ENCODE data around the gene PRKCSH. TPM values are rescaled to one million over a fixed set of nuclear protein-coding genes. Genes with fewer than 3 reads are reported as not detected.
A peak's percentile ranks its signal among the peaks of the same experiment; 100 is the strongest.
"Not testable (repeated sequence)": the region's sequence is repeated elsewhere in the genome, so short reads cannot be mapped to it uniquely, and the experiment has no call there.

The PRKCSH gene
- total RNA-seq, 2 donors from 2014 or later = 308 to 434 TPM

DNA sequence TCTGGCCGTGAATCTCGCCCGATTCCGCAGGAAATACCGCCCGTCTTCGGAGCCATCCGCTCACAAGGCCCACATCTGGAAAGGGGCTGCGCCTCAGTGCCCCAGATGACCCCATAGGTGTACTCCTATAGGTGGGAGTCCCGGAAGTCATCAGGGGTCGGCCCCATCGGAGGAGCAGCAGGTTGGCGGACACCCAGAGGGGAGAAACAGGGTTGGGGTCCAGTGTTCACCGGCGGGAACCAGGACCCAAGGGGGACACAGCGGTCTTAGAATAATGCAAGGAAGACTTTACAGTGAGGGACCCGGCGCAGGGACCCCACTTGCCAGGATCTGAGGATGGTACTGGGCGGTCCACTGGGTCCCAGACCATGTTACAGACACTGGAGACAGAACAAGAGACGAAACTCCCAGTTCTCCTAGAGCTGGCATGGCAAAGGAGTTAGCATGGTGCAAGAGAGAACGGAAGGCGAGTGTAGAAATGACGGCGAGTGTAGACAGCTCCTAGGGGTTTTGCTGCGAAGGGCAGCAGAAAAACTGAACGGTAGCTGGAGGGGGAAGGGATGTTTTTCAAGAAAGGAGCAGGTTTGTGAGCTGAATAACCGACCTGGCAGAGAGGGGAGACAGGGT lies 12.2 kb upstream of the PRKCSH start:
- H3K4me3 ChIP-seq = no peak overlapping the region
- peaks cover 4% of the 10 kb centered on the region for H3K4me1 ChIP-seq
- TF ChIP-seq, protein P1, sequence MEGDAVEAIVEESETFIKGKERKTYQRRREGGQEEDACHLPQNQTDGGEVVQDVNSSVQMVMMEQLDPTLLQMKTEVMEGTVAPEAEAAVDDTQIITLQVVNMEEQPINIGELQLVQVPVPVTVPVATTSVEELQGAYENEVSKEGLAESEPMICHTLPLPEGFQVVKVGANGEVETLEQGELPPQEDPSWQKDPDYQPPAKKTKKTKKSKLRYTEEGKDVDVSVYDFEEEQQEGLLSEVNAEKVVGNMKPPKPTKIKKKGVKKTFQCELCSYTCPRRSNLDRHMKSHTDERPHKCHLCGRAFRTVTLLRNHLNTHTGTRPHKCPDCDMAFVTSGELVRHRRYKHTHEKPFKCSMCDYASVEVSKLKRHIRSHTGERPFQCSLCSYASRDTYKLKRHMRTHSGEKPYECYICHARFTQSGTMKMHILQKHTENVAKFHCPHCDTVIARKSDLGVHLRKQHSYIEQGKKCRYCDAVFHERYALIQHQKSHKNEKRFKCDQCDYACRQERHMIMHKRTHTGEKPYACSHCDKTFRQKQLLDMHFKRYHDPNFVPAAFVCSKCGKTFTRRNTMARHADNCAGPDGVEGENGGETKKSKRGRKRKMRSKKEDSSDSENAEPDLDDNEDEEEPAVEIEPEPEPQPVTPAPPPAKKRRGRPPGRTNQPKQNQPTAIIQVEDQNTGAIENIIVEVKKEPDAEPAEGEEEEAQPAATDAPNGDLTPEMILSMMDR (IDR thresholded peaks at IDR 0.05) = no peak
- H3K9ac ChIP-seq (ENCODE audit: low read depth in 2 of 2, low read length in 2 of 2) = no peak overlapping the region
- no peaks in the 10 kb centered on the region for H3K36me3 ChIP-seq
- no peak overlapping the region for H3K27ac ChIP-seq
- intact Hi-C loops (cut with DNase I) = no loop called here
- peaks cover 47% of the 10 kb centered on the region for H3K27me3 ChIP-seq
- no peak for DNase-seq
- H3K9me3 ChIP-seq = no peaks in the 10 kb centered on the region

DNA sequence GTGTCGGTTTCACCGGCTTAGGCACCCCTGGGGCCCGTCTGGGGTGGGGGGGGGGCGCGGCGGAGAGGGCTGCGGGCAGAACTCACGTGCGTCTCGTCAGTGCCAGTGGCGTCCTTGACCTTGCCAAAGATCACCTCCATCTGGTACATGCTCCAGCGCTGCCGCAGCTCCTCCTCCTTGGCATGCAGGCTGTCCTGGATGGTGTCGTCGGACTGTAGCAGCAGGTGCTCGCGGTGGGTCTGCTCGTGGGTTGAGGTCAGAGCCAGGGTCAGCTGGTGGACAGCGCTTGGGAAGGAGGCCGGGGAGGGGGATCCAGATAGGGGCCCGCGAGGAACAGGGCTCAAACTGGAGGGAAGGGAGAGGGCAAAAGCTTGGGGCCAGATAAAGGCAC lies 11.6 kb upstream of the PRKCSH start:
- peaks cover 4% of the 10 kb centered on the region for H3K4me1 ChIP-seq
- H3K27me3 ChIP-seq = peaks cover 44% of the 10 kb centered on the region
- TF ChIP-seq, protein P1 (IDR thresholded peaks at IDR 0.05) = no peak
- H3K36me3 ChIP-seq = no peaks in the 10 kb centered on the region
- intact Hi-C loops (cut with DNase I) = no loop called here
- no peaks in the 10 kb centered on the region for H3K9me3 ChIP-seq
- no peak for DNase-seq
- no peak overlapping the region for H3K4me3 ChIP-seq
- H3K27ac ChIP-seq = no peak overlapping the region
- no peak overlapping the region for H3K9ac ChIP-seq (ENCODE audit: low read depth in 2 of 2, low read length in 2 of 2)

DNA sequence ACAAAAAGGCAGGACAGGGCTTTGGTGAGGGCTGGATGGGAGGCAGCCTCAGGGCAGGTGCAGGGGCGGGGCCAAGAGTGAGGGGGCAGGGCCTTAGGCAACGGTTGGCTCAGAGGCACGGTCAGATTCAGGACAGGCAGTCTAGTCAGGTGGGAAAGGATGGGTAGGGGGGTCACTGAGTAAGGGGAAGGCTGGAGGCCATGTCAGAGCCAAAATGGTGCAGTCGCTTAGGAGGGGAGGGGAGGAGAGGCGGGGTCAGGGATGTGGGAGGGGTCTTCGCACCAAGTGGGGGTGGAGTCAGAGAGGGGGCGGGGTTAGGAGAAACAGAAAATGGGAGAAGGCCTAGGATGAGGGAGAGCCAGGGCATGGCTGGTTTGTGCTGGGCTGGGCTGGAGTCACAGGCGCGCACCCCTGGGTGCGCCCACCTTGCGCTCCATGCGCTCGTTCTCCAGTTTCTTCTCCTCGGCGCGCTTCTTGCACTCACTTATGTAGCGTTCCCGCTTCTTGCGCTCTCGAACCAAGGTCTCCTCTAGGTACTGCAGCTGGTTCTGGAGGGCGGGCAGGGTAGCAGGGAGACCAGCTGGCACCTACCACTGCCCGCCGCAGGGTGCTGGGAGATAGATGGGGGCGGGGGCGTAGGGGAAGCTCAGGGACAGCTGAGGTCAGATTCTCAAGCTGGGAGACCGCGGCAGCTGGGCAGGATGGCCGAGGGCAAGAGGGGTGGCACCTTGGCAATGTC lies 9.5 kb upstream of the PRKCSH start:
- TF ChIP-seq, protein P1 (IDR thresholded peaks at IDR 0.05) = no peak
- DNase-seq = no peak
- H3K4me3 ChIP-seq = no peak overlapping the region

DNA sequence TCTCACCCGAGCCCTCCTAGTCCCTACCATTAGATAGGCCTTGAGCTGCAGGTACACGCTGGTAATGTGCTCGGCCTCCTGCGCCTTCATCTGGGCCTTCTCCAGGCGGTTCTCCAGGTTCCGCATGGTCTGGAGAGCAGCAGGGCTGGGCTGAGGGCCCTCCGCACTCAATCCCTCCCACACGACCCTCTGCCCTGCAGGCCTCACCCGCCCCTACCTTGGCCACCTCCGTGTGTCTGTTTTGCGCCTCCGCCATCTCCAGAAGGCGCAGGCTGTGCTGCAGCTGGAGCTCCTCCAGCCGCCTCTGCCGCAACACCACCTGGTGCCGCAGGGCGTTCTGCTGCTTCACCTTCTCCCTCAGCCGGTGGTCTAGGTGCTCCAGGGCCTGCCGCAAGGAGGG lies 8.8 kb upstream of the PRKCSH start:
- Histone ChIP-seq H3K4me1 (peaks cover 4% of the 10 kb centered on the region), H3K27ac (no peak overlapping the region), H3K4me3 (no peak overlapping the region), H3K27me3 (peaks cover 19% of the 10 kb centered on the region), H3K9me3 (no peaks in the 10 kb centered on the region), H3K9ac (ENCODE audit: low read depth in 2 of 2, low read length in 2 of 2) (no peak overlapping the region), H3K36me3 (no peaks in the 10 kb centered on the region)
- TF ChIP-seq, protein P1 (IDR thresholded peaks at IDR 0.05) = no peak
- no peak for DNase-seq
- intact Hi-C loops (cut with DNase I) = no loop called here

More for the DNA sequence above, 9.5 kb upstream of the PRKCSH start:
- Histone ChIP-seq H3K36me3 (no peaks in the 10 kb centered on the region), H3K27ac (no peak overlapping the region), H3K9me3 (no peaks in the 10 kb centered on the region), H3K9ac (ENCODE audit: low read depth in 2 of 2, low read length in 2 of 2) (no peak overlapping the region), H3K27me3 (peaks cover 27% of the 10 kb centered on the region), H3K4me1 (peaks cover 4% of the 10 kb centered on the region)
- intact Hi-C loops (cut with DNase I) = no loop called here

DNA sequence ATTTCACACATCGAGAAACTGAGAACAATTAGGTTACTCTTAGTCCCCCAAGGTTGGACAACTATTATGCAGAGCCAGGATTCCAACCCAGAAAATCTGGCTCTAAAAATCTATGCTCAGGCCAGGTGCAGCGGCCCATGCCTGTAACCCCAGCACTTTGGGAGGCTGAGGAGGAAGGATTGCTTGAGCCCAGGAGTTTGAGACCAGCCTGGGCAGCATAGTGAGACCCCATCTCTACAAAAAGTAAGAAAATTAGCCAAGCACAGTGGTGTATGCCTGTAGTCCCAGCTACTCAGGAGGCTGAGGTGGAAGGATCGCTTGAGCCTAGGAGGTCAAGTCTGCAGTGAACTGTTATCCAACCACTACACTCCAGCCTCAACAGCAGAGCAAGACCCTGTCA lies 1.9 kb upstream of the PRKCSH start:
- H3K4me1 ChIP-seq; H3K9ac ChIP-seq (ENCODE audit: low read depth in 2 of 2, low read length in 2 of 2); intact Hi-C loops (cut with DNase I); H3K27me3 ChIP-seq; H3K4me3 ChIP-seq; DNase-seq; H3K9me3 ChIP-seq; H3K27ac ChIP-seq; H3K36me3 ChIP-seq: not testable (repeated sequence)

GRCh38 chr19:11434703-11435056 lies 755 bp upstream of the PRKCSH start:
- Histone ChIP-seq H3K9ac (ENCODE audit: low read depth in 2 of 2, low read length in 2 of 2) (peak overlapping the region; percentile 46 to 51), H3K9me3 (no peaks in the 10 kb centered on the region), H3K27ac (peak overlapping the region; percentile 56), H3K36me3 (no peaks in the 10 kb centered on the region), H3K4me3 (peak overlapping the region; percentile 45), H3K4me1 (peaks cover 6% of the 10 kb centered on the region), H3K27me3 (no peaks in the 10 kb centered on the region)
- intact Hi-C loops (cut with DNase I) = no loop called here
- TF ChIP-seq, protein P1 (IDR thresholded peaks at IDR 0.05) = no peak
- DNase-seq = no peak
